NB4 (cell line): Measurements from ENCODE around the gene ADCY6.

Source experiments
- DNase-seq: peaks from one replicate; pipeline ENCODE4 v3.0.0; 2010; ENCODE audit warnings: low read depth
- H3K4me3 ChIP-seq: one replicate; pipeline ENCODE4 v1.5.1; 2011; ENCODE audit warnings: mild to moderate bottlenecking, low read depth, low read length, moderate library complexity
- CTCF ChIP-seq: IDR thresholded peaks from one replicate; pipeline ENCODE4 v1.5.1; 2012; ENCODE audit warnings: low read depth, low read length
- MAX ChIP-seq: IDR thresholded peaks from 2 replicates; pipeline ENCODE4 v1.6.1; 2011; ENCODE audit warnings: low read depth, low read length
- MYC ChIP-seq: IDR thresholded peaks from 2 replicates; pipeline ENCODE4 v1.6.1; 2011; ENCODE audit warnings: low read depth, low read length
- POLR2A ChIP-seq: IDR thresholded peaks from 2 replicates; pipeline ENCODE4 v1.6.1; 2011; ENCODE audit warnings: mild to moderate bottlenecking; ENCODE audit not compliant: insufficient read length; ENCODE audit errors: extremely low read depth

The ADCY6 gene

DNA sequence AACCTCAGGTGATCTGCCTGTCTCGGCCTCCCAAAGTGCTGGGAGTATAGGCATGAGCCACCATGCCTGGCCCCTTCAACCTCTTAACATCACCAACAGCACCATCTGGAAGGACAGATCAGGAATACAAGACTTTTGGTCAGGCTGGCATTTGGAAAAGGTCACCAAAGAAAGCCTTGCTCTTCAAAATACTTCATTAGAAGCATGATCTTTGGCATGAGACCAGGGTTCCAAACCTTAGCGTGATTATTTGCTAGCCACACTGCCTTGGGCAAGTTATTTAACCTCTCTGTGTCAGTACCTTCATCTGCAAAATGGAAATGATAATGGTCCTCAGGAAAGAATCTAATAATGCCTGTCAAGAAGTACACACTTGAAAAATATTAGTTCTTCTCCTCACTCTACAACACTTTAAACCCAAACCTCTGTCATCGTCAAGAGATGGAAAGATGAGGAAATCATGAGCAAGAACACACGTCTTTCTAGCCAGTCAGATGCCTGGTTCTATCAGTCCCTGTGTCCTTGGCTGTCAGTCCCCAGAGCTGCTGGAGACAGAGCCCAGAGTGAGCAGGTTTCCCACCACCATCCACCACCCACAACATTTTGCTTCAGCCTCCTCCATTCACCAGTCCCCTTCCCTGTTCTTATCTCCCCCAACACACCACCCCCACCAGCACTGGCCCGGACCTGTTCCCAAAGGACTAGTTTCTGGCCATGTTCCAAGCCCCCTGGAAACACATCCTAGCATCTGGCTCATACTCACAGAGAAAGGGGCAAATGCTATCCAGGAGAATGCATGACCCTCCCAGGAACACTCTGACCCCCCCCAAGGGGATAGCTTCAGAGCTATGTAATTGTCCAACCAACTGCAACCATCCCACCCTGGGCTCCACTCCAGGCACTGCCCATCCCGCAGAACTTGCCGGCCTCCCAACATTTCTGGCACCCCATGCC is 2.0 kb downstream of the ADCY6 start:
- no peak overlapping the region for H3K4me3 ChIP-seq
- no peak for TF ChIP-seq POLR2A
- TF ChIP-seq MAX: no peak
- TF ChIP-seq CTCF: no peak
- TF ChIP-seq MYC: no peak
- no peak for DNase-seq

DNA sequence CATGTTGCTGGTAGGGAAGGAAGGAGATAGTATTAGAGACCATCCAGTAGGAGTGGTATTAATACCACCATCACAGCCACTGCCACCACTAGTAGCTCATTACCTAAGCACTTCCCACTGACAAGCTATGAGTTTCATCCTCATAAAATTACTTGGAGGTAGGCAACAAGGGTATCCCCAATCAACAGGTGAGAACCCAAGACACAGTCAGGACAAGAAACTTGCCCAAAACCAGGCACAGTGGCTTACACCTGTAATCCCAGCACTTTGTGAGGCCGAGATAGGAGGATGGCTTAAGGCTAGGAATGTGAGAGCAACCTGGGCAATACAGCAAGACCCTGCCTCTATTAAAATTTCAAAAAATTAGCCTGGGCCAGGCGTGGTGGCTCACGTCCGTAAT is 5.5 kb downstream of the ADCY6 start:
- TF ChIP-seq POLR2A: no peak
- TF ChIP-seq CTCF: no peak
- no peak for TF ChIP-seq MAX
- TF ChIP-seq MYC: no peak
- no peak for DNase-seq
- H3K4me3 ChIP-seq: no peak overlapping the region

GRCh38 chr12:48782457-48783395 is 6.2 kb downstream of the ADCY6 start:
- no peak for TF ChIP-seq CTCF
- no peak overlapping the region for H3K4me3 ChIP-seq
- DNase-seq: no peak

DNA sequence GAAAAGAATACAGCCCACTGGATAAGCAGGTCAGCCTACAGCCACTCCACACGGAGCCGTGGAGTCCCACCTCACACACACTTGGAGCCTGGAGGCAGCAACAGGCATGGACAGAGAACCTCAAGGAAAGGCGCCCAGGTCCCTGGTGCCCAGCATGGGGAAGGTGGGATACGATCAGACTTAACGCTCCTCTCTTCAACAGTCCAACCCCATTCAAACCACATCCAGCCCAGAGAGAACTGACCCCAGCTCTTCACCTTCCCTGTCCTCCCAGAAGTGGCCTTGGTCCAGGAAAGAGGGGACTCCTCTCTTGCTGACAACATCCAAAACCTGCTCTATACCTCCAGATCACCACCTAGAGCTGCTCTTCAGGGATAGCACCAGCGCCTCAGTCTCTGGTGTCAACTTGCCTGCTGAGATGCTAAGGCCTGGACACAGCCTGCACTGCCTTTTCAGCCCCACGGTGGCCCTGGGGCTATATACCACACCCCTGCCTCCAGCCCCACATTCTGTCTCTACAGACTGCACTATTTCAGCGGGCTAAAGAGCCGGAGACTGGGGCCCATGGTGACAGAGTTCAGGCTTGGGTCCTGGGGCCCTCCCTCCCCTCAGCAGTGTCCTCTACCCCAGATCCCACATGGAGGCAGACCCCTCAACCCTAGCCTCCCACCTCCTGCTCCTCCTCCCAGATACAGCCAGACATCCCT is 7.0 kb downstream of the ADCY6 start:
- DNase-seq: no peak
- TF ChIP-seq MYC: no peak
- TF ChIP-seq POLR2A: no peak
- TF ChIP-seq MAX: no peak
- no peak for TF ChIP-seq CTCF
- H3K4me3 ChIP-seq: no peak overlapping the region

GRCh38 chr12:48780381-48781025 is 8.4 kb downstream of the ADCY6 start:
- no peak for DNase-seq
- H3K4me3 ChIP-seq: no peak overlapping the region
- TF ChIP-seq MAX: no peak
- TF ChIP-seq MYC: no peak
- TF ChIP-seq POLR2A: no peak
- no peak for TF ChIP-seq CTCF
